Astrocyte (in vitro differentiated cells and primary cell): Measurements from ENCODE around the gene FAM81A.
"Not testable (repeated sequence)": the region's sequence is repeated elsewhere in the genome, so short reads cannot be mapped to it uniquely, and the experiment has no call there.

Experiments used
- CTCF ChIP-seq: IDR thresholded peaks from 2 replicates; pipeline ENCODE4 v1.5.1; 2011; ENCODE audit warnings: low read depth, mild to moderate bottlenecking, inconsistent platforms, low read length, moderate library complexity; ENCODE audit not compliant: insufficient read depth
- EZH2 ChIP-seq: IDR thresholded peaks from 2 replicates; pipeline ENCODE4 v1.6.1; 2012; ENCODE audit warnings: mild to moderate bottlenecking, low read length, inconsistent platforms; ENCODE audit not compliant: insufficient read depth

DNA sequence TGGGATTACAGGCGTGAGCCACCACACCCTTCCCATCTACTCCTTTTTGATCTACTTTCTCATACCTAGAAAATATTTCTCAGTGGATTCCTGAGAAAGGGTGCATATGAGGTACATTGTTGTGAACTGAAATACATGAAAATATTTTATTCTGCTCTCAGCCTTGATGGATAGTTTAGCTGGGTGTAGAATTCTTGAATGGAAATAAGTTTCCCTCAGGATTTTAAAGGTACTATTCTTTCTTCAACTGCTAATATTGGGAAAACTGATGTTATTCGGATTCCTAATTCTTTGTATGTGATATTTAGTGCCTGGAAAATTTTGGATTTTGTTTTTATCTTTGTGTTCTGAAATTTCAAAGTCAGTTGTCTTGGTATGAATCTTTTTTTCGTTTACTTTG is 9.1 kb upstream of the FAM81A start:
- TF ChIP-seq CTCF, EZH2: not testable (repeated sequence)
